Stimulated activated CD8-positive, alpha-beta memory T cell treated with anti-CD3 and anti-CD28 coated beads, Interleukin-4, amount 100 ng/mL, for 1 hour (primary cell): Measurements from ENCODE around the gene MGMT.

Experiments
- DNase-seq, 2 donors: peaks; one replicate each; pipeline ENCODE4 v3.0.0-alpha.2; 2020; ENCODE audit warnings: low read depth in 2 of 2, low spot score in 1 of 2

The MGMT gene

DNA sequence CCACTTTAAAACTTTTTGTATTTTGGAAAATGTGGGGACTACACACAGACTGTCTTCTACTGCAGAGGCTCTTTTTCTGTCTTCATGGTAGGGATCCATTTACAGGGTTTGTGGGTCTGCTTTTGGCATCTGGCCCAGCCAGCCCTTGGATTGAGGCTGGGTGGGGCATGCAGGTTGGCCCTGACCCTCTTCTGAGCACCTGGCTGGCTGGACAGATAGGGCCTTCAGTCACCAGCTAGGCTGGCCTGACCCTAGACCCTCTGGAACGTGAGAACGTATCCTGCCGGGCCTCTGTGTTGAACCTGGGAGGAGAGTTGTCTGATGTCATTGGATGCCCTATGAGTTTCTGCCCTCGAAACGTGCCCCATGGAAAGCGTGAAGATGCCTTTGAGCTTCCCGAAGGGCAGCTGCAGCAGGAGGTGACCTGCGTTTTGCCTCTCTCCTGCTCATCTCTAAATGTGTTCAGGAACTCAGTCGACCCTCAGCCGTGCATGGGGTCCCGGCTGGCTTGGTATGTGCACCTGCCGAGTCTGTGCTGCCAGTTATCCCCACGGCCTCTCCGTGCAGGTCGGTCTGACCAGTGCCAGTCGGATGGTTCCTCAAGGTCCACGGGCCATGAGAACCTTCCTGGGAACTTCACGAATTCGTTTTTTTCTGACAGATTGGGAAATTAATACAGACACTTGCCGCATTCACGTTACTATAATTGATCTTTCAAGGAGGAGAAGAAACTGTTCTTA lies 74.9 kb downstream of the MGMT start:
- DNase-seq: no peak

DNA sequence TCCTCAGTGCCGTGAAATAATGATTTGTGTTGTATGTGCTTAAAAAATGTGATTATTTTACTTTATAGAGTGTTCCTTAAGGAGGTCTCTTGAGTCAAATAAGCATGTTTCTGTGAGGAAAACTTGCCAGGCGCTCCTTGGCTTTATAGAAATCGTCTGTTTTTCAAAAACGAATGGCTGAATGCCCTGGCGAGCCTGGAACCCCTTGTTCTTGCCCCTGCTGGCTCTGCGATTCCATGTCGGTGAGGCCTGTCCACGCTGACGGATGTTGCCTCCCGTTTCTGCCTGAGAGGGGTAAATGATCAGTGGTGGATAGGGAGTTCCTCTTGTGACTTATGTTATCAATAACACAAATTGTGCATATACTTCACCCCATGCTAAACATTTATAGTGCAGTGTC lies 75.5 kb downstream of the MGMT start:
- no peak for DNase-seq

DNA sequence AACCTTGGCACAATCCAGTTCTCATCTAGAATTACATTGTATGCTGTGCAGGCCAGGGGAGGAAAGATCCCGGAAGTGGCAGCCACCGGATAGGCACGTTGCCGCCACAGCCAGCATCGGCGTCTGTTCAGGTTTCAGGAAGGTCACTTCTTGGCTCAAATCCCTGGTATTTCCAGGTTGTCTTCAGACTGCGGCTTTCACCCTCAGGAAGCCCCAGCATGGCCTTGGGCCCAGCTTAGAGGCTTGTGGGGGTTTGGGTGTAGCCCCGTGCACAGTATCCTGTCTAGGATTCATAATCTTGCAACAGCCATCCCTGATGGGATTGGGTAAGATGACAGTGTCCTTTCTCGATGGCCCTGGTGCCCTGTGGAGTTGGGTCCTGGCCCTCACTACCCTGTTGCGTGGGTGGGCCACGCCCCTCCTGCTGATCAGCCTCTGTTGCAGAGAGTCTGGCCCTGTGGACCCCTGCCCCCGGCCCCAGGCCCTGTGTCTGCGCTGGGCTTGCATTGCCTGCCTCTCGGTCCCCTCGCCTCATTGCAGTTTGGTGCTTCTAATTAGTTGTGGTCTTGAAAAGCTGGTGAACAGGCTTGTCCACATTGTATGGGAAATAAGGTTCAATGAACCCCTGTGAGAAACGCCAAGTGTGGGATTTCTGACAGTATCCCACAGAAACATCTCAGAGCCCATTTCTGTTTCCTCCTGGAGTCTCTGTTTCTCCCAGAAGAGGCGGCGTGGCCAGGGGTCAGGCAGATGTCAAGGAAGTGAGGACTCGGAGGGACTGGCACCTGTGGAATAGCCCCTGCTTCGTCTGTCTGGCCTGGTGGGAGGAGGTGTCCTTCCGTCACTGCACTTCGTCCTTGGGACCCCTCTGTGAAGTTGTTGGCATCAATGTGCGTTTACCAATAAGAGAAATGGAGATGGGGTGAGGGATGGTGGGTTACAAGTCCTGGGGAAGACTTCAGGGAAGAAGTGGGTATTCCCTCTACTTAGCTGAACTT lies 77.5 kb downstream of the MGMT start:
- DNase-seq: no peak

DNA sequence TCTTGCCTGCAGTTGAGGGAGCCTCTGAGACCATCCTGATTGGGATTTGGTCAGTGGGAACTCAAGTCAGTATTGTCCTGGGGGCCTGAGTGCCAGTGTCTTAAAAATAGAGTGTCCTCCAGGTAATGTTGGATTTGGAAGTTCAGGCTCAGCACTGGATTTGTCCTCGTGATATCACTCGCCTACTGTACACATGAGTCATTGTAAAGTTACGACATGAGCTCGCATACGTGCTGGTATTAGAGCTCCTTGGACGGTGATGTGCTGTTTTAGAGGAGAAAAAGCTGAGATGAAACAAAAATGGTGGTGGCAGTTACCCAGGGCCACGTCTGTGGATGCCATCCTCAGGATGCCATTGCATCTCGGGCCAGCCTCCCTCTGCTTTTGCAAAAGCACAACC lies 78.2 kb downstream of the MGMT start:
- DNase-seq: no peak

DNA sequence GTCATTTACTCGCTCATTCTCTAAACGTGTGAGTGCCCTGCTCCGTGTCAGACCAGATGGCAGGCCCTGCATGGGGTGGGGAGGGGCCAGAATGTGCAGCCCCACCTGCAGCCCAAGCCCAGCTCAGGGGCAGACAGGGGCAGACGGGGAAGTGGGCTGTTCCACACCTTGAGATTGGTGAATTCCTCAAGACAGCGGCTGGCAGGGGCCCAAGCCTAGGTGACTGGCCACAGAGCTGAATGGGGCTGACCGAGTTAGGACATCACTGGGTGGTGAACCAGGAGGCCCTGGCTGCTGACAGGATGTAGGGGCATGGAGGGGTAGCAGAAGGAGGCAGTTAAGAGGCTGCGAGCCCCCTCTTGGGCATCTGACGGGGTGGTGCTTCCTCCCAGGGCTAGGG lies 79.1 kb downstream of the MGMT start:
- no peak for DNase-seq

DNA sequence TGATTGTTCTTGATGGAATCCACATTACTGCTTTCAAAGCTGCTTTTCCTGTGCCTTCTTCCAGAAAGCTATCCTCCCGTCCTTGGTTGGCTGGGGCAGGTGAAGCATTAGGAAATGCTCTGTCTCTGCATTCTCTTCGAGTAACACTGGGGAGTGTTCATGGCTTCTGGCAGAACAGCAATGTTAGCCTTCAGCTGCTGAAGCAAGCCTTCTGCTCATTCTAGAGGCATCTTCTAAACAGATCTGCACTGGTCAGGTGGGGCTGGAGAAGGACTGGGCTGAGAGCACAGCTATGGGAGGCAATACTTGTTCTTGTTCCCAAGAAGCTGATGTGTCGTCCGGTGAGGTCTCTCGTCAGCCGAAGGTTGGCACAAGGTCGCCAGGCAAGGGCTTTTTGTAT lies 80.6 kb downstream of the MGMT start:
- DNase-seq: no peak

DNA sequence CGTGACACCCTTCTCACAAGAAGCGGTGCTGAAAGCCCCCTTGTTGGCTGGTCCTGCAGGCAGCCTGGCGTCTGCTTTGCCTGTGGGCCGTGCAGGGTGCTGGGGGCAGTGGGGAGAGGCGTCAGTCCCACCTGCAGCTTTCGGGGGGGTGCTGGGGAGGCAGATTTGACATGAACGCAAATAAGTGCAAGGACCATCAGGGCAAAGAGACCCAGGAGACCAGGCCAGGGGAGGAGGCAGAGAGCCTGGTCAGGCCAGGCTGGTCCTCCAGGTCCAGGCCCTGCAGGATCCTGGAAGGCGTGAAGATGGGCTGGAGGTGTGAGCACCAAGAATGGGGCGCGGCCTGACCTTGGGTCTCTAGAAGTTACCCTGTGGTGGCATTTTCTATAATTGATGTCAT lies 81.6 kb downstream of the MGMT start:
- no peak for DNase-seq

DNA sequence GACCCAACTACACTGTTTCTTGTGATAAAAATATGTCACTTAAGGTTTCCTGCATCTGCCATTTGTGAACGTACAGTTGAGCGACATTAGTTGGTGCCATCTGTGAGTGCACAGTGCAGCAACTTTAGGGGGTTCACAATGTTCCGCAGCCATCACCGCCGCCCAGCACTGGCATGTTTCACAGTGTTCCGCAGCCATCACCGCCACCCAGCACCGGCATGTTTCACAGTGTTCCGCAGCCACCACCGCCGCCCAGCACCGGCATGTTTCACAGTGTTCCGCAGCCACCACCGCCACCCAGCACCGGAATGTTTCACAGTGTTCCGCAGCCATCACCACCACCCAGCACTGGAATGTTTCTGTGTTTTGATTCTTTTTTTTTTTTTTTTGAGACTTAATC lies 83.0 kb downstream of the MGMT start:
- no peak for DNase-seq

DNA sequence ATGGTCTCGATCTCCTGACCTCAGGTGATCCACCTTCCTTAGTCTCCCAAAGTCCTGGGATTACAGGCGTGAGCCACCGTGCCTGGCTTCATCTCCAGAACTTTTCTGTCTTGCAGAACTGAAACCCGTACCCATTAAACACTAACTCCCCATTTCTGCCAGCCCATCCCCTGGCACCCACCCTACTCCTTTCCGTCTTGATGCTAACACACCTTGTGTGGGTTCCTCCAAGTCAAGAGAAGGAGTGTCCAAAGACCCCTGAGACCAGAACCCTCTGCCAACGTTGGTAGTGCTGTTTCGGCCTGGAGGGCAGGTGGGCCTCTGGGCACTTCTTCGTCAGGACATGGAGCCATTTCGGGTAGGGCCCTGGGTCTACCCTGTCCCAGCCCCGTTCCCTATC lies 83.6 kb downstream of the MGMT start:
- no peak for DNase-seq

DNA sequence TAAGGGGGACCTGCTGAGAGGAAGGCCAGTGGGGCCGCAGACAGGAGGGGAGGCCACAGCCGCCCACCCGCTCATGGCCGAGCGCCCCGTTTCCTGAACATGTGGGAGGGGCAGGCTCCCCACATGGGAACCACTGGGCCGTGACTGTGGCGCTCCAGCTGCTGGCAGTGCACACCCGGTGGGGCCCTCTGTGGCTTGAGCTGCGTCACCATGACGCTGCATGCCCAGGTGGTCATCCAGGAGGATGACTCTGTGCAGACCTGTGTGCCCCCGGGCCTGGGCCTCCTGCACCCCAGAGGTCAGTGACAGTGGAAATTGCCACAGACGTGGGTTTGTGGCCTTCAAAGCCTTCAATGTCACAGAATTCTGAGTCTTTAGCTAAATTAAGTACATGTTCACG lies 85.1 kb downstream of the MGMT start:
- no peak for DNase-seq

DNA sequence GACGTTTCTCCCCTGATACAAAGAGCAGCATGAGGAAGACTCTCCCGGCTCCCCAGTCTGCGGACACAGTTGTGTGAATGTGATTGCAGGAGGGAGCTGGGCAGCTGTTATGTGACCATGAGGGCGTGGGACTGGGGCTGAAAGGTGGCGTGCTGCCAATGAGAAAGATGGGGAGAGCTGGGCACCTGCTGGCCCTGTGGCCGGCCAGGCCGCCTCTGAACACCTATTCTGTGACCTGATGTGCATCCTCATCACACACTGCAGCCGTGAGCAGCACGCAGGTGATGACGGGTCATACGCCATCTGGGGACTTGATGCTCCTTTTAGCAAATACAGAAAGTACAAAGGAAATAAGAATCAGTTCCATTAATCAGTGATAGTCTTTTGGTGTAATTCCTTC lies 86.9 kb downstream of the MGMT start:
- DNase-seq: no peak

DNA sequence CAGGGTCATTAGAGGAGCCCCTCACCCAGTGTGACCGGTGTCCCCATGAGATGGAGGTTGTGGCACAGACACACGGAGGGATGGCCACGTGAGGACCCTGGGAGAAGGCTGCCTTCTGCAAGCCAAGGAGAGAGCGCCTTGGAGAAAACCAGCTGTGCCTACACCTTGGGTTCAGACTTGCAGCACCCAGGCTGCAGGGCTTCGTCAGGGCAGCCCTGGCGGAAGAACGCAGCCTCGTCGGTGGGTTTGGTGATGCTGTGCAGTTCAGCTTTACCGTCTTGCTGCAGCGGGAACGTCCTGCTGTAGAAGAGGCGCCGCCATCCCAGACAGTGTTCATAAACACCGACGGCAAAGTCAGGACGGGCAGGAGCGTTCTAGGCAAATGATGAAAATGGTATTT lies 89.3 kb downstream of the MGMT start:
- DNase-seq: no peak

DNA sequence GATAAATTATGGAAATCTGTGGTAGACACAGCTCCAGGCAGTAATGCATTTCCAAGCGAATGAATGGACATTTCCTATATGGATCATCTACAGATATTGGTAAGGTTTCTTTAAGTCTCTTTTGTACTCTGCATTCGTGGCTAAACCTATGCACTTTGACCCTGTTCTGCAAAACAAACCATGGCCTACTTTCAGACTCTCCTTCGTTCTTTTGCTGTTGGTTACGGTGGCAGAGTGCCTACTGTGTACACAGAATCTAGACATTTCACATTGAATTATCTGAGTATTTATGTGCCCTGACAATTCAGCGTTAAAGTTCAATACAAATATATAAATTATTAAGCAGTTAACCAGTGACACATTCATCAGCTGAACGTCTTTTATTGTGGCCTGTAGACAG lies 93.3 kb downstream of the MGMT start:
- DNase-seq: no peak

DNA sequence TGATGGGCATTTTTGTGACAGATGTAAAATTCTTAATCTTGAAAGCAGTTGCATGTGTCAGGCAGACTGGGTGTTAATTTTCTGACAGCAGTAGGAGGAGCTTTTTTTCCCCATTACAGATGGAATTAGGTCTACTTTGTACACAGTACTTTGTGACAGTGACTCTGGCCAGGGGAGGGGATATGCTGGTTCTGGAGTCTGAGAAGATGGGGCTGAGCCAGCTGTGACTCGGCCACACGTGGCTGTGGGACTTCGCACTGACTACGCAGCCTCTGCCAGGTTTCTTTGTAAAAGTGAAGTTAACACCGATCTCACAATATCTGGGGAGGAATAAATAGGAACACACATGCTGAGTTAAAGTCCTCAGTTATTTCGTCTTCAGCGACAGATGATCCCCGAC lies 95.4 kb downstream of the MGMT start:
- DNase-seq: no peak

DNA sequence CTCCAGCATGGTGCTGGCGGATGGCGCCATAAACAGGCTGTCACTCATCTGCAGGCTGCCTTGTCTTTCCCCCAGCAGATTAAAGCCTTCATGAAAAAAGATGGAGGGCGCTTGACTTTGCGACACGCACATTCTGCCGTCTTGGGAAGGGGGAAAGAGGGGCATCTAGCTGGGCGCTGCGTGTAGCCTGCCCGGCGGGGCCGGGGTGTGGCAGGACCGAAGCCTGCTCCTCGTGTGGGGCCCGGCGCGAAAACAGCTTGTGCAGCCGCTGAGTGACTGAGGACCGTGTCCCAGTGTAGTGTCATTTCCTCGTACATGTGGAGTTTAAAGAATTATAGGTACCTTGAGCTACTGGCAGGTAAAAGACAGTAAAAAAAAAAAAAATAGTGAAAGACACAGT lies 97.9 kb downstream of the MGMT start:
- DNase-seq: no peak

DNA sequence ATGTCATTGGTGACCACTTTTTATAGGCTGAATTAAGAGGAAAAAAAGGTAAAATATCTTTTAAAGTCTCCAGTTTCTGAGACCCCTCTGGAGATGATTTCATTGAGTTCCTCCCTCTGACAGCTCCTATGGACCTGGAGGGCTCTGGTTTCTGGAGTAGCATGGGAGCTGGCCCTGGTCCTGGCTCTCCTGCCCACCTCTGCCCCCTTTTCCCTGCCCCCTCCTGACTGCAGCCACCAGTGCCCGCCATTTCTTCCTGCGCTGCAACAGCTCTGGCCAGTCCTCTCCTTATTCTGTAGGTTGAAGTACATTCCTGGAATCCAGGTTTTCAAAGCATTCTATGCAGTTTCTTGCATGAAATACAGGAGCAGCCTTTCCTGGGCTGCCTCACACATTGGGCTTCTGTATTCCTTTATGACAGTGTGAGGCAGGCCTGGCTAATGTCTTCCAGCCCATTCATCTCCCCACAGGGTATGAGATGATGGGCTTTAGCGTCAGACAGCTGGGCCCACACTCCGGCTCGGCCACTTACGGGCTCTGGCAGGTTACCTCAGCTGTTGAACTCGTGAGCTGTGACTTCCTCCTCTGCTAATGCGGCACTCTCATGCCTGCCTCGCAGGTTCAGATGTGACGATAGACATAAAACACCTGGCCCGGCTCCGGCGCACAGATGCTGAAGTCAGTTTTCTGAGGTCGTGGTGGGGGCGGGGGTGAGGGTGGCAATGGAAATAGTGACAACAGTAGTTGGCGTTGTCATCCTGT lies 101.7 kb downstream of the MGMT start:
- DNase-seq: no peak

DNA sequence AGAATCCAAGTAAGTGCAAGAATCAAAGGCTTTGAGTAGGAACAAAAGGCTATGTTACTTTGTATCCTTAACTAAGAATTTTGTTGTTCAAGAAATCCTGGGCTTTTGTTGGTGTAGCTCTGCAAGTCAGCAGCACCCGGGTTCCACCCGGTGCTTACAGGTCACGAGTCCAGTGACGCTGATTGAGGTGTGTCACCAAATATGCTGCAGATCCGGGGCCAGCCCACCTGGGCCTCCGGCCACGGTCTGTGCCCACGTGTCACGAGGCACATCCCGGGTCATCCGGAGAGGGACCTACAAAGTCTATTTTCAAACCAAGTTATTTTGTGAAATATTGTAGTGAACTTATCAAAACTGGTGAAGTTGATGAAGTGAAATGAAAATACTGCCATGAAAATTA lies 103.1 kb downstream of the MGMT start:
- DNase-seq: no peak

DNA sequence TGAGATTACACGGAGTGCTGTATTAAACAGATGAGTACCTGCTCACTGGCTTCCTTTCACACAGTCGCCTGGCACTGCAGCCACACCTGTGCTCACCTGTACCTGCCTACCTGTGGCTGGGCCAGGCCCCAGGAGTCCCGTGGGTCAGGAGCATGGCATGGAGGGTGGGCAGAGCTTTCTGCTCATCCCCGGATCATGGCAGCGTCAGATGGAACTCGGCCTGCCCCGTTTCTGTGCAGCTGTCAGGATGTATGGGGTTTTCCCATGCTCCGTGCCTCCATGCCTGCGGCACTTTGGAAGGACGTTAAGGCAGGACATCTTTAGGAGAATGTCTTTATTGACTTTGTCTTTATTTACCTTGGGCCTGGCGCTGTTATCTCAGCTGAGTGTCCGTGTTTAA lies 112.2 kb downstream of the MGMT start:
- DNase-seq: no peak

DNA sequence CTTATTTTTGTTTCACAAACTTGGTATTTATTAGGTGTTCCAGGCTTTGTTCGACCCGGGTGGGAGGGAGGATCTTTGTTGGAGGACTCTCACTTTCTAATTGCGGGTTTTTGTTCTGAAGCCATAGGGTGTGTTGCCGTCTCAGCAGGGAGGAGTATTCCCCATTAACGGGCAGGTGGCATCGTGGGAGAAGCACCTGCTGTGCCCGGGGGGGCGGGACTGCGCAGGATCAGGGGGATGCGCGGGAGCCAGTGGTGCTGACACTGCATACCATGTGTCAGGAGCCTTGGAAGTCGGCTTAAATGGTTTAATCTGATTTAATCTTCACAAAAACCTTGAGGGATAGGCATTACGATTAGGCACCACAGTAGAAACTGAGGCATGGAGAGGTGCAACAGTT lies 113.0 kb downstream of the MGMT start:
- DNase-seq: no peak

DNA sequence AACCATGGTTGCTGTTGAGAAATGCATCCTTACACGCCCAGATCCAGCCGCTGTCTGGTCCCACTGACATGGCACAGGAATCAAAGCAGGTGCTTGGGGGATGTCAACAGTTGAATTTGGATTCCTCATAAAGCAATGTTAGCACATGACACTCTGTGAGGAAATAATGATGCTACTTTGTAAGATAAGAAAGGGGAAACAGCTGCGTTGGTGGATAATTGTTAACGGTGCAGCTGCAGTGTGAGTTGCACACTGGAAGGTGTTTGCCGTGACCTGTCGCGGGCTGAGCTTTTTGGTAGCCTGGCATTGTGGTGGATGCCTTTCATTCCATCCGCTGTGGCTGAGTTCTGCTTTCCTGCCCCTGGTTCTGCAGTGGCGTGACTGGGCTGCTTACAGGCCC lies 113.9 kb downstream of the MGMT start:
- no peak for DNase-seq

DNA sequence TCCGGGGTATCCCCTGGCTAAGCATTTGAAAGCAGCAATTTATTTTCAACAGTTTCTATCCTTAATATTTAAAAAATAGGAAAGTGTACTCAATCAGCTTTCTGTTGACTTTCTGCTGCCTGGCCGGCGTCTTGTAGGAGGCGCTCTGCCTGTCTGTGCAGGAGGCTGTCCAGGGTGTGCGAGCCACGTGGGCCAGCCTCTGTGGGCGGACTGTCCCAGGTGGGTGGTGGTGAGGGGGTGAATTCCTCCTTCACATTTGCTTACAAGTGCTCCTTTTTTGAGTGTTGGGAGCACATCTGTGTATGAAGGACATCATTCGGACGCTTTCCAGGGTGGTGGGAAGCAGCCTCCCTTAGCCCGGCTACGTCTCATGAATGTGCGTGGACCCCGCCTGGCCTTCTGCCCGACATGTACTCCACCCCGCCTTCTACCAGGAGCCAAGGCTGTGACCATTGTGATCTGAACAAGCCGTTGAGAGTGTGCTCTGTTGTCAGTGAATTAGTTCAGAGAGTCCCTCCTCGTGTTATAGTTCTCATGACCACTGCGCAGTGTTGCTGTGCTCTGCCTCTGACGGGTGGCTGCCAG lies 114.9 kb downstream of the MGMT start:
- no peak for DNase-seq
